HepG2 (cell line): ENCODE measurements around the gene CCBE1. TPM values are rescaled to one million over a fixed set of nuclear protein-coding genes. Genes with fewer than 3 reads are reported as not detected.

Experiments used
- ATAC-seq: fragments of 200-7000 bp; cut with Tn5 transposase; 3 replicates; pipeline ENCODE4 v1.9.1; 2020; ENCODE audit warnings: mild to moderate bottlenecking, moderate library complexity
- BruUV-seq: library from RNA; stranded (reverse); fragments of 400-500 nt; replicated peaks from 2 replicates; lab custom pipeline; 2021; lab: Mats Ljungman, UMichigan
- CTCF ChIA-PET: fragments of 300-600 bp; formaldehyde crosslinking; extraction: SDS; loops from one replicate; lab custom pipeline; 2021; ENCODE audit warnings: low total read pairs, inconsistent platforms, low intra/inter-chr PET ratio; lab: Yijun Ruan, JAX
- POLR2A ChIA-PET: fragments of 350-600 bp; sonication (Branson Sonifier 250); formaldehyde crosslinking; loops from one replicate; lab custom pipeline; 2020; ENCODE audit warnings: antibody characterized with exemption, inconsistent platforms; lab: Yijun Ruan, JAX
- DNase-seq: peaks from one replicate; pipeline ENCODE4 v3.0.0-alpha.2; 2015; ENCODE audit warnings: low spot score
- FAIRE-seq: peaks from 3 replicates; lab custom pipeline; 2011; peaks lifted over from hg19 to GRCh38; lab: Jason Lieb, UNC
- H2AFZ ChIP-seq: one replicate; pipeline ENCODE4 v1.6.1; 2011; ENCODE audit warnings: low read length, inconsistent platforms
- H3K27ac ChIP-seq: fragments of 300-600 bp; 3 replicates; pipeline ENCODE4 v1.8.0; 2011; ENCODE audit warnings: mixed run types, mild to moderate bottlenecking, mixed read lengths, low read length, inconsistent platforms; ENCODE audit not compliant: insufficient read depth; ENCODE audit errors: extremely low read length
- H3K27me3 ChIP-seq, 2 experiments: fragments of 200-600 bp in 1 of 2; 2 replicates in 1 of 2; 3 replicates in 1 of 2; pipeline versions ENCODE4 v1.6.0 to v1.8.0; 2011; ENCODE audit warnings: low read length in 2 of 2, mild to moderate bottlenecking in 2 of 2, moderate library complexity in 2 of 2, inconsistent platforms in 1 of 2; ENCODE audit not compliant: insufficient read depth in 2 of 2, control insufficient read depth in 1 of 2
- H3K36me3 ChIP-seq, 2 experiments: fragments of 200-600 bp in 1 of 2; replicated peaks in 1 of 2; 2 replicates in 1 of 2; 3 replicates in 1 of 2; pipeline versions ENCODE4 v1.5.1 to v1.8.0; 2011; ENCODE audit warnings: low read length in 2 of 2, inconsistent platforms in 1 of 2; ENCODE audit not compliant: insufficient read depth in 2 of 2, control insufficient read depth in 1 of 2
- H3K4me1 ChIP-seq: 2 replicates; pipeline ENCODE4 v1.5.1; 2012; ENCODE audit warnings: low read length, inconsistent platforms; ENCODE audit not compliant: insufficient read depth
- H3K4me2 ChIP-seq: 2 replicates; pipeline ENCODE4 v1.6.0; 2011; ENCODE audit warnings: low read depth, low read length, inconsistent platforms
- H3K4me3 ChIP-seq, 3 experiments: fragments of 200-600 bp in 1 of 3; sonication (generic), shearing (Covaris generic) in 1 of 3; replicated peaks in 1 of 3; 2 replicates each; pipeline ENCODE4 v1.5.1; 2011 to 2016; ENCODE audit warnings: low read length in 3 of 3, inconsistent platforms in 2 of 3, low read depth in 2 of 3, mild to moderate bottlenecking in 2 of 3, control low read depth in 1 of 3, mixed read lengths in 1 of 3; ENCODE audit not compliant: insufficient read depth in 1 of 3
- H3K79me2 ChIP-seq: one replicate; pipeline ENCODE4 v1.6.1; 2011; ENCODE audit warnings: low read length, inconsistent platforms; ENCODE audit not compliant: insufficient read depth
- H3K9ac ChIP-seq: 2 replicates; pipeline ENCODE4 v1.6.0; 2011; ENCODE audit warnings: mild to moderate bottlenecking, low read depth, low read length, inconsistent platforms; ENCODE audit not compliant: insufficient read depth
- H3K9me3 ChIP-seq: 2 replicates; pipeline ENCODE4 v1.5.1; 2012; ENCODE audit warnings: mild to moderate bottlenecking, low read length
- H4K20me1 ChIP-seq: 2 replicates; pipeline ENCODE4 v1.6.0; 2011; ENCODE audit warnings: inconsistent platforms, mild to moderate bottlenecking, low read length, moderate library complexity; ENCODE audit not compliant: insufficient read depth
- CEBPB ChIP-seq: IDR thresholded peaks from 2 replicates; pipeline ENCODE4 v1.6.1; 2011; ENCODE audit warnings: low read depth, low read length, improper control_type of control experiment, borderline replicate concordance
- FOXO1 ChIP-seq: sonication (generic); formaldehyde crosslinking; IDR thresholded peaks from 2 replicates; pipeline ENCODE4 v1.4.0; 2020; ENCODE audit warnings: missing genetic modification reagents
- HNF4A ChIP-seq: sonication (generic); formaldehyde crosslinking; IDR thresholded peaks from 2 replicates; pipeline ENCODE4 v1.4.0; 2020; ENCODE audit warnings: missing genetic modification reagents
- MLXIP ChIP-seq: sonication (generic); formaldehyde crosslinking; IDR thresholded peaks from 2 replicates; pipeline ENCODE4 v1.9.0; 2021; ENCODE audit warnings: missing genetic modification reagents, borderline replicate concordance
- SUZ12 ChIP-seq: fragments of 150-350 bp; IDR thresholded peaks from 2 replicates; pipeline ENCODE4 v1.6.1; 2014; ENCODE audit warnings: low read depth, low read length
- ZNF800 ChIP-seq: sonication (generic); formaldehyde crosslinking; IDR thresholded peaks from 2 replicates; pipeline ENCODE4 v1.4.0; 2020; ENCODE audit warnings: missing genetic modification reagents
- WGBS: methylation state at CpG from one replicate; pipeline ENCODE4 v1.1.6; 2017; ENCODE audit warnings: low lambda C conversion rate; 5-methylcytosine and 5-hydroxymethylcytosine counted together
- in situ Hi-C: cut with HindIII; loops from 2 replicates; pipeline ENCODE4 v1.10.0; 2017; ENCODE audit warnings: low pct_unique_long_range_greater_than_20kb; ENCODE audit not compliant: extremely low pct_ligation_motif_present
- intact Hi-C: fragments of 100-400 bp; cut with micrococcal nuclease; formaldehyde crosslinking; loops from one replicate; pipeline ENCODE4 v1.10.0; 2022; ENCODE audit not compliant: unreplicated experiment
- polyA plus RNA-seq, 8 experiments: library from polyadenylated mRNA; depleted of rRNA in 3 of 8; stranded (reverse) in 7 of 8; unstranded in 1 of 8; fragments of >200 nt; fragmentation: Illumina TruSeq in 4 of 8; extraction: Trizol in 4 of 8; gene quantifications; 2 replicates each; pipeline versions ENCODE4 v1.2.1 to v1.2.3, GENCODE V29; 2011 to 2016; ENCODE audit warnings: low read depth in 4 of 8, missing spikeins in 1 of 8, mixed read lengths in 1 of 8; ENCODE audit not compliant: insufficient read depth in 1 of 8
- total RNA-seq, 5 experiments: library from RNA; depleted of rRNA; stranded (reverse); fragments of >200 nt; fragmentation: Illumina TruSeq; extraction: Trizol; gene quantifications; 2 replicates each; pipeline ENCODE4 v1.2.3, GENCODE V29; 2016; ENCODE audit warnings: low read depth in 1 of 5

CCBE1 gene
- total and polyA plus RNA-seq, 2 of the 13 experiments (the other 11 are each of a cell fraction or from before 2014, with no cell fraction given): not detected

GRCh38 chr18:59607471-59607870 lies 89.8 kb downstream of the CCBE1 start:
- TF ChIP-seq FOXO1 (CRISPR knock-in tag) (no peak), ZNF800 (no peak), HNF4A (CRISPR knock-in tag) (0 out of 2 replicates have a peak, but pooled peaks have one; percentile 23), SUZ12 (no peak), CEBPB (peak; percentile 52; the same call in 1 of the 2 replicates)
- H3K4me1 ChIP-seq: no peaks in the 10 kb centered on the region
- in situ Hi-C loops (no loop called here), intact Hi-C loops (no loop called here)
- no peak overlapping the region for H3K9ac ChIP-seq
- DNase-seq (no peak), FAIRE-seq (no peak), ATAC-seq (no peak)
- peaks cover 0 to 2% of the 10 kb centered on the region in 2 experiments; a peak in 1 of 5 replicates for H3K27me3 ChIP-seq
- no peaks in the 10 kb centered on the region for H3K9me3 ChIP-seq
- BruUV-seq: no TSS peak
- no peaks in the 10 kb centered on the region for H4K20me1 ChIP-seq
- POLR2A ChIA-PET: no interaction called here
- H3K4me2 ChIP-seq: no peak overlapping the region
- CTCF ChIA-PET: no interaction called here
- H3K27ac ChIP-seq: no peak overlapping the region
- no peak overlapping the region for H3K4me3 ChIP-seq
- H3K36me3 ChIP-seq: no peaks in the 10 kb centered on the region
- no peak overlapping the region for H2AFZ ChIP-seq
- WGBS: 6% methylated on average over 6 of the region's 7 CpGs
- no peaks in the 10 kb centered on the region for H3K79me2 ChIP-seq

GRCh38 chr18:59607078-59607379 lies 90.2 kb downstream of the CCBE1 start:
- FAIRE-seq (no peak), ATAC-seq (no peak), DNase-seq (no peak)
- no peak overlapping the region for H3K4me3 ChIP-seq
- in situ Hi-C loops (no loop called here), intact Hi-C loops (no loop called here)
- WGBS: 83% methylated on average over 1 of the region's 1 CpG
- H3K4me2 ChIP-seq: no peak overlapping the region
- no TSS peak for BruUV-seq
- no peaks in the 10 kb centered on the region for H3K4me1 ChIP-seq
- no peaks in the 10 kb centered on the region for H3K9me3 ChIP-seq
- CTCF ChIA-PET: no interaction called here
- no peak overlapping the region for H3K27ac ChIP-seq
- no peak for TF ChIP-seq MLXIP (CRISPR knock-in tag)
- no peak overlapping the region for H3K9ac ChIP-seq
- peaks cover 0 to 2% of the 10 kb centered on the region in 2 experiments; a peak in 1 of 5 replicates for H3K27me3 ChIP-seq
- POLR2A ChIA-PET: no interaction called here
- H4K20me1 ChIP-seq: no peaks in the 10 kb centered on the region
- H3K79me2 ChIP-seq: no peaks in the 10 kb centered on the region
- no peaks in the 10 kb centered on the region for H3K36me3 ChIP-seq
- H2AFZ ChIP-seq: no peak overlapping the region
